Muscle layer of colon (tissue), 2 donors: ENCODE results near the gene GSE1.

ENCODE experiments used
- H3K27ac ChIP-seq: one replicate; pipeline ENCODE4 v1.7.0; 2013; ENCODE audit warnings: low read depth, mild to moderate bottlenecking, low read length, moderate library complexity
- H3K27me3 ChIP-seq, 2 donors: one replicate each; pipeline ENCODE4 v1.7.0; 2013; ENCODE audit warnings: low read length in 2 of 2, mild to moderate bottlenecking in 2 of 2; ENCODE audit not compliant: insufficient read depth in 2 of 2, control insufficient read depth in 1 of 2
- H3K36me3 ChIP-seq: one replicate; pipeline ENCODE4 v1.7.0; 2013; ENCODE audit warnings: mild to moderate bottlenecking, low read length; ENCODE audit not compliant: insufficient read depth
- H3K4me1 ChIP-seq: one replicate; pipeline ENCODE4 v1.7.0; 2013; ENCODE audit warnings: mild to moderate bottlenecking, low read length; ENCODE audit not compliant: insufficient read depth
- H3K4me3 ChIP-seq, 2 donors: one replicate each; pipeline ENCODE4 v1.7.0; 2013; ENCODE audit warnings: low read length in 2 of 2, low read depth in 1 of 2, mild to moderate bottlenecking in 1 of 2, moderate library complexity in 1 of 2
- H3K9ac ChIP-seq: one replicate; pipeline ENCODE4 v1.7.0; 2013; ENCODE audit warnings: low read length
- H3K9me3 ChIP-seq: one replicate; pipeline ENCODE4 v1.7.0; 2013; ENCODE audit warnings: mild to moderate bottlenecking, low read length
- donor health status: abdominal sarcoma.
- donor health status: Adenocarcinoma of cecum.

Gene GSE1

DNA sequence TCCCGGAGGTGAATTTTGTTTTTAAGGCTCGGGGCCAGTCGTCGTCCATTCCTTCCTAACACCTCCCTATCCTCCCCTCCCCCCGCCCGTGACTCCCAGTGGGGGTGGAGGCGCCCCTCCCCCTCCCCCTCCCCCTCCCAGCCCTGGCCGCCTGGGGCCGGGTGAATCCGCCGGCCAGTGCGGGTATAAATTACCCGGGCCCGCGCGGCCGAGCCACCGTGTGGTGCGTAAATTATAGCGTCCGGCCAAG is 2.0 kb upstream of the GSE1 start:
- peaks cover 4% of the 10 kb centered on the region for H3K36me3 ChIP-seq
- H3K9me3 ChIP-seq = no peaks in the 10 kb centered on the region
- H3K4me3 ChIP-seq = peak overlapping the region; percentile 38 to 58
- peak overlapping the region; percentile 76 for H3K27ac ChIP-seq
- H3K4me1 ChIP-seq = peaks cover 60% of the 10 kb centered on the region
- H3K27me3 ChIP-seq = no peaks in the 10 kb centered on the region
- H3K9ac ChIP-seq = no peak overlapping the region

DNA sequence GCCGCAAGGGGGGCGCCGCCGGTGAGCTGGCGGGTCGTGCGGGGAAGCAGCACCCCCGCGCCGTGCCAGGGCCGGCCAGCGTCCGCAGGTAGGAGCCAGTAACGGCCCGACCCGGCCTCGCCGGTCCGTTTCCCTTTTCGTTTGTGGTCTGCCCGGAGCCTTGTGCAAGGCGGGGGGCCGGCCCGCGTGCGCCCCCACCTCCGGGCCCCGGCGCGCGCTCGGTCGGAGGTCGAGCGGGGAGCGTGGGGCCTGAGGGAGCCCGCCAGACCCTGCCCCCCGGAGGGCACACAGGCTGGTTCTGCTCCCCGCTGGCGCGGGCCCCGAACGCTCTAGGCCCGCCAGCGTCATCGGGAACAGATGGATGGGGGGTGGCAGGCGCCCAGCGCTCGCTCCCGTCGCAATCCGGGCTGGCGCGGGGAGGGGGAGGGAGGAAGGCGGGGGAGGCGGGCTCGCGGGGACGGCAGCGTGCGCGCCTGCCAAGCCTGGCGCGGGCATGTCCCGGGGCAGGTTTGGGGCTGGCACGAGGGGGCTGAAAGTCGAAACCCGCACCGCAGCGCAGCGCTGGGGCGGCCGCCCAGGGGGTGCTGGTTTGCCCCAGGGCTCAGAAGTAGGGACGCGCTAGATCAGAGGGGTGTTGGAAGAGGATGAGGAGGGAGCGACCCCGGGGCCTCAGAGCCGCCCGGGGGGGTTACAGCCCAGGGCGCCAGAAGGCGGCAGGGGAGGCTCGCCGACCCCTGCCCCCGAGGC is 1.5 kb upstream of the GSE1 start:
- Histone ChIP-seq H3K27ac (peak overlapping the region; percentile 76), H3K9ac (no peak overlapping the region), H3K4me3 (peak overlapping the region in 1 of 2 donors; percentile 58), H3K27me3 (no peaks in the 10 kb centered on the region), H3K4me1 (peaks cover 60% of the 10 kb centered on the region), H3K9me3 (no peaks in the 10 kb centered on the region), H3K36me3 (peaks cover 4% of the 10 kb centered on the region)

DNA sequence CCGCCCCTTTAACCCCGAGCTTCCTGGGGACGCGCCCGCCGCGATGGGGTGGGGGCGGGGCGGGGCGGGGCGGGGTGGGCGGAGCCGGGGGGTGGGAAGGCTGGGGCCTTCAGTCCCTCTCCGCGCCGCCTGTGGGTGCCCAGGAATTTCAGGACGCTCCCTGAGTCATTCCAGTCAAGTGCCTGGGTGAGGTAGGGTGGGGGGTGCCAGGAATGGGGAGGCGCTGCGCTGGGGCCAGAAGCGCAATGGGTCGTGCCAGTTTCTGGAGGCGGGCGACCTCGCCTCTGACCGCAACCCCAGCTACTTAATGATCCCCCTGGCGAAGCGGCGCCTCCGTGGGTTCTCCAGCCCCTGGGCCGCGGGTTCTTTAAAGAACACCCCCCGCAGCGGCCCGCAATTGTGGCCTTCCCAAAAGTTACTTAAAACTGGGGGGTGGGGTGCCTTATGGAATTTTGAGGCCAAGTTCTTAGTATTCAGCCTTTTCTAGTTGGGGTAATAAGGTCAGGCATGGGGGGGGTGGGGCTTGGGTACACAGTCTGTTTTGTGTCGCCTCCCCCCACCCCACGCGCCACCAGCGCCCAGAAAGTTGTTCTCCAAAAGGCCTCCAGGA is 826 bp upstream of the GSE1 start:
- peak overlapping the region; percentile 93 for H3K27ac ChIP-seq
- H3K36me3 ChIP-seq = peaks cover 4% of the 10 kb centered on the region
- H3K9ac ChIP-seq = peak overlapping the region; percentile 33
- H3K9me3 ChIP-seq = no peaks in the 10 kb centered on the region
- H3K4me3 ChIP-seq = peak overlapping the region; percentile 56 to 74
- no peaks in the 10 kb centered on the region for H3K27me3 ChIP-seq
- H3K4me1 ChIP-seq = peaks cover 60% of the 10 kb centered on the region

DNA sequence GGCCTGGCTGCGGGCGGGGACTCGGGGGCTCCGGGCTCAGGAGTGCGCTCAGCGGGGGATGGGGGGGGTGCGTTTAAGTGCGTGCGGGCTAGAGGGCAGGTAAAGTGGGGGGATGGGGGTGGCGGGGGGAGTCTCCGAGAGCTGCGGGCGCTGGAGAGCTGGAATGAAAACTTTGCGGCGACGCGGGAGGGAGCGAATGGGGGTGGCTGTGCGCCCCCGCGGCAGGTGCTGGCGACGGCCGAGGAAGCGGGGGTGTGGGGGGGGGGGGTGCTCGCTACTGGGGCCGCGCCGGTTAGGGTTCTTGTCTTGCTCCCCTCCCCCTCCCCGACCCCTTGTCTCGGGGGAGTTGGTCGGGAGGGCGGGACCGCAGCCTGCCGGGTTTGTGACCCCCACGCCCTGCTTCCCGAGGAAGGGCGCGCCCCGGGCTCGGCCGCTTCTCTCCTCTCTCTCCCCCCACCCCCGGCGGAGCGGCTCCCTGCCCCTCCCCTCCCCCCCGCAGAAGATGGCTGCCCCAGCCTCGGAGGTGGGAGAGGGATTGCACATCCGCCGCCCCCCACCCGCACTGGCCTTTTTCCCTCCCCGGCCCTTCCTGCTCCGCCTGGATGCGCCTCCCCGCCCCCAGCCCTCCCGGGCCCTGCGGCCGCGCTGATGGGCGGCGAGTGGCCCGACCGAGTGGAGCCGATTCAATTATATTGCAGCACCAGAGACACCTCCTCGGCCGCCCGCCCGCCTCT is 649 bp downstream of the GSE1 start:
- Histone ChIP-seq H3K9me3 (no peaks in the 10 kb centered on the region), H3K27ac (peak overlapping the region; percentile 93), H3K27me3 (no peaks in the 10 kb centered on the region), H3K36me3 (peaks cover 4% of the 10 kb centered on the region), H3K4me1 (peaks cover 51% of the 10 kb centered on the region), H3K9ac (no peak overlapping the region), H3K4me3 (peak overlapping the region; percentile 56 to 74)

DNA sequence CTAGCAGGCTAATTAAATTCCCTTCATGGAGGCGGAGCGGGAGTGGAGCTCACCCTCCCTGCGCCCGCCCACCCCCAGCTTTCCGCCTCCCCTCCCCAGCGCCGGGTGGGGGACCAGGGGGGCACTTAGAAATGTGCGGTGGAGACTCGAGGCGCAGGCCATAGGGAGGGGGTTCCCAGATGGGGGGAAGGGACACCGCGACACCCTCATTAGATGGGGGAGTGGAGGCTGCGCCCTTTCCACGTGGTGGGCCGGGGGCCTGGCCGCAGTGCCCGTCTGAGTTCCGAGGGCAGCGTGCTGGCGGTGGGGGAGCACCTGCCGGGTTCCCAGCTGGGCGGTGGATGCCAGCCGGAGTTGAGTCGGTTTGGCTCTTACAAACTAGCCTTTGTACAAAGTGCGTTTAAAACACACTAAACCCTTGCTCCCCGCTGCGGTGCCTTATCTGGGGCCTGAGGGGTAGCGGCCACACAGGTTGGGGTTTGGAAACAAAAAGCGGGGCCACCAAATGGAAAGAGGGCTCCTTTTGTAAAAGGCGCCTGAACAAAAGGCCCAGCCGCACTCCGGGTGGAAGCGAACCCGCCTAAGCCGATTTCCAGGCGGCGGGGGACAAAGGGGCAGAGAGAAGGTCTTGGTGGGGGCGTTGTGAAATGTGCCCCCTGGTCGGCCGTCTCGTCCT is 1.4 kb downstream of the GSE1 start:
- H3K9me3 ChIP-seq = no peaks in the 10 kb centered on the region
- H3K36me3 ChIP-seq = no peaks in the 10 kb centered on the region
- peak overlapping the region; percentile 35 for H3K27ac ChIP-seq
- H3K4me1 ChIP-seq = peaks cover 45% of the 10 kb centered on the region
- no peak overlapping the region for H3K4me3 ChIP-seq
- H3K9ac ChIP-seq = no peak overlapping the region
- no peaks in the 10 kb centered on the region for H3K27me3 ChIP-seq

DNA sequence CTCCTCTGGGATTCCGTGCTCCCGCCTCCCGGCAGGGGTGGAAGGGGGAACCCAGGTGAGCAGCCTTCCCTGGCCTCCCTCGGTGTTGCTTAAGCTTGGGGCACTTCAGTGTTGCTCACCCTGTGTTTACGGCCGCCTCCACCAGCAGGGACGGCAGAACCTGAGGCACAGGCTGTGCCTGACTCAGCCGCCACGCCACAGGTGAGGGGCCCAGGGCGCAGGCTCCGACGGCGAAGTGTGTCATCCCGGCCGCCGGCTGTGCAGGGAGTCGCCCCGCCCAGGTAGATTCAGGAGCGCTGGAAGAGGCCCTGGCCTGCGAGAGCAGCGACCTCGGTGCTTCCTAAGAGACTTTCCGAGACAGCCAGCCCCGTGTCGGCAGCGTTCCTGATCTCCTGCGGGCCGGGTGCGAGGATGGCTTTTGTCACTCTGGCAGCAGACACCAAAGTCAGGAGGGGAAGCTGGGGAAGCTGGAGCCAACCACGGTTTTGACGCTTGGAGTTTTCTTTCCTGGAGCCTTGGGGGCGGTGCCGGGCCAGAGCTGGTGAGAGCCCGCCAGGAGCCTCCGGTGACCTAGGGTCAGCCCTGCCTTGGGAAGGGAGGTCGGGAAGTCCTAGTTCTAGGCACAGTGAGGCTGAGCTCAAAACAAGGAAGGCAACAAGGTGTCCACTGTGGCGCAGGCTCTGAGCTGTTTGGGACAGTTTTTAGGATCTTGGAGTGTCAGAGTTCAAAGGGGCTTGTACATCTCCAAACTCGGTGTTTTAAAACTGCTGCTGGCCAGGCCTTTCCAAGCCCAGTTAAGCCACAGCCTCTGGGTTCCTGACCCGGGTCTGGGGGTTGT is 2.1 kb downstream of the GSE1 start:
- H3K4me3 ChIP-seq = no peak overlapping the region
- H3K9me3 ChIP-seq = no peaks in the 10 kb centered on the region
- peaks cover 41% of the 10 kb centered on the region for H3K4me1 ChIP-seq
- no peaks in the 10 kb centered on the region for H3K27me3 ChIP-seq
- H3K9ac ChIP-seq = no peak overlapping the region
- H3K27ac ChIP-seq = peak overlapping the region; percentile 66
- H3K36me3 ChIP-seq = no peaks in the 10 kb centered on the region

DNA sequence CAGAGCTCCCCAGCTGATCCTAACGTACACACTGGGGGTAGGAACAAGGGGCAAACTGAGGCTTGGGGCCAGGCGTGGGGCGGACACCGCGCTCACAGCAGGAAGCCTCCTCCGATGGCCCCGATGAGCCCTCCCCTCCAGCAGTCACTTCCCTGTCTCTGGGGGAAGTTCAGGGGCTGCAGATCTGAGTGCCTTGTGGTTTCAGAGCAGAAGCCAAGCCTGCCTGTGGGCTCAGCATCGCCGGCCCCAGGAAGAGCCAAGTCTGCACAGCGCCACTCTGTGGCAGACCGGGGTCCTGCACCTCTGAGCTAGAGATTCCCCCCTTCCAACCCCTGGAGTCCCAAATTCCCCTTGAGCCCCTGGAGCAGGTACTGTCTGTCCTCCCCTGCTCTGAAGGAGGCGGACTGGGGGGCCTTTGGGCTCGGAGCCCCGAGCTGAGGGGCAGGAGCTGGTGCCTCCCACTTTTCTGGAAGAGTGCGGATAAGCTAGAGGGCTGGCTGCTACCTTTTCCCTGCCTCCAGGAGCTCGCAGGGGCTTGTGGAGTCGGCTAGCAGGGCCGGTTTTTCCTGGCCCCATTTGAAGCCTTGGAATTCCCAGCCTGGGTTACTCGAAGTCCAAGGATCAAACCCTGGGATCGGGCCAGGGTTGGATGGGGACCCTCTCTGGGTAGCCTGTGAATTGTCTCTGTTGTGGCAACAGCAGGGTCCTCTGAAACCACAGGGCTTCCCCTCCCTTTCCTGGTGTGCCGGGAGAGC is 2.9 kb downstream of the GSE1 start:
- Histone ChIP-seq H3K4me1 (peaks cover 35% of the 10 kb centered on the region), H3K9ac (peak overlapping the region; percentile 30), H3K9me3 (no peaks in the 10 kb centered on the region), H3K27ac (peak overlapping the region; percentile 66), H3K4me3 (peak overlapping the region in 1 of 2 donors; percentile 57), H3K27me3 (no peaks in the 10 kb centered on the region), H3K36me3 (no peaks in the 10 kb centered on the region)

DNA sequence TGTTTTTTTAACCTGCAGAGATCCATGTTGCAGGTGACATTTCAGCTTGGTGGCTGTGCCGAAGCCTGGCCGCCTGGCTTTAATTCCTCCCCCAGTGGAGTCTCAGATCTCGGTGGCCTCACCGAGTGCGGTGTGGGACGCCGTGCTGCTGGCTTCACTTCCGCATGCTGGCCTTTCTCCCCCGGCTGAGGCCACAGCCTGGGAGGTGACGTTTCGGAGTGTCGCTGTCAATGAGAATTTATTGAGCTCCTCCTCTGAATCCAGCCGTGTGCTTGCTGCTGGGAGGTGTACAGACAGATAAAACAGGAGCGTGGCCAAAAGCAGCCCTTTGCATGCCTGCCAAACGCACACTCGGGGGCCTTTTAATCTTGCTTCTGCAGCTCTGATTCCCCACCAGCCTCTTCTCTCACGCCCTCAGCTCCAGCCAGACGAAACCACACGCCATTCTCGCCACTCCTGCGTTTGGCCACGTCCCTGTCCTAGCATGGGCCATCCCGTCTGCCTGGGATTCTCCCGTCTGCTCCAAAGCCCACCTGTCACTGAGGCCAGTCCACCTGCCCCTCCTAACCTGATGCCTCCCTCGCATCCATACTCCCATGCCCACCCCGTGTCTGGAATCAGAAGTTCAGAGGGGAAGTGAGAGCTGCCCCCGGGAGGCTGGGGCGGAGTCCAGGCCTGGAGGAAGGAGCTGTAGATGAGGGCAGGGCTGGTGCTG is 3.6 kb downstream of the GSE1 start:
- H3K4me1 ChIP-seq = peaks cover 36% of the 10 kb centered on the region
- no peaks in the 10 kb centered on the region for H3K27me3 ChIP-seq
- peak overlapping the region; percentile 30 for H3K9ac ChIP-seq
- H3K36me3 ChIP-seq = no peaks in the 10 kb centered on the region
- H3K4me3 ChIP-seq = peak overlapping the region in 1 of 2 donors; percentile 57
- peak overlapping the region; percentile 66 for H3K27ac ChIP-seq
- no peaks in the 10 kb centered on the region for H3K9me3 ChIP-seq

DNA sequence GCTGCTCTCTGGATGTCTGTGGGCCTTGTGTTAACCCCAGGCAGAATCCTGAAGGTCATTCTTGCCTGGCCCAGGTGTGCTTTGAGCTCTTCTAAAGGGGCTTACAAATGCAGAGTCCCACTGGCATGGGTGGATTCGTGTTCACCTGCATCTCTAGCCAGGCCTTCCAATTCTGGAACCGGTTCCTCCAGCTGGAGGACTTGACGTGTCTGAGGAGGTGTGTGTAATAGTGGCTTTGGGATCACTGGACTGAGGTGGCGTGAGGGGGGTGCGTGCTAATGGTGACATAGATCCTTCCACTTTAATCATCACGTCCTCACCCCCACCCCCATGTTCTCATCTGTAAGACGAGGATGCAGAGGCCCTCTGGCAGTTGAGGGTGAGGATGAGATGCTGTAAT is 4.8 kb downstream of the GSE1 start:
- Histone ChIP-seq H3K4me3 (no peak overlapping the region), H3K36me3 (no peaks in the 10 kb centered on the region), H3K9me3 (no peaks in the 10 kb centered on the region), H3K27me3 (no peaks in the 10 kb centered on the region), H3K4me1 (peaks cover 35% of the 10 kb centered on the region), H3K27ac (no peak overlapping the region), H3K9ac (no peak overlapping the region)

DNA sequence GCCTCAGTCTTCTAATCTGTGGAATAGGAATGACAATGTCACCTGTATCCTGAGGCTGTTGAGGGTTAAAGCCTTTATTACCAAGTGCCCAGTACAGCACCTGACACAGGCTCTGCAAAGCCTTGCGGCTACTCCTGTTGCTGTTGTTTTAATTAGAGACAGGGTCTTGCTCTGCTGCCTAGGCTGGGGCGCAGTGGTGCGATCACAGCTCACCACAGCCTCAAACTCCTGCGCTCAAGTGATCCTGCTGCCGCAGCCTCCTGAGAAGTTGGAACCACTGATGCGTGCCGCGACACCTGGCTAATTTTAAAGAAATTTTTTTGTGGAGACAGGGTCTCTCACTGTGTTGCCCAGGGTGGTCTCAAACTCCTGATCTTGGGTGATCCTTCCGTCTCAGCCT is 5.4 kb downstream of the GSE1 start:
- H3K9ac ChIP-seq = no peak overlapping the region
- no peak overlapping the region for H3K27ac ChIP-seq

More for the DNA sequence above, 5.4 kb downstream of the GSE1 start:
- Histone ChIP-seq H3K4me1 (peaks cover 35% of the 10 kb centered on the region), H3K9me3 (no peaks in the 10 kb centered on the region), H3K27me3 (no peaks in the 10 kb centered on the region), H3K4me3 (no peak overlapping the region), H3K36me3 (no peaks in the 10 kb centered on the region)
